AG04450 (cell line): ENCODE measurements around the gene BRF1. TPM values are rescaled to one million over a fixed set of nuclear protein-coding genes. Genes with fewer than 3 reads are reported as not detected.

Experiments used
- CTCF ChIA-PET: fragments of 300-600, 350-600 bp; formaldehyde crosslinking; extraction: SDS; loops from one replicate; lab custom pipeline; 2022; ENCODE audit warnings: antibody characterized with exemption, inconsistent platforms; lab: Charles Lee
- POLR2A ChIA-PET: fragments of 350-600 bp; formaldehyde crosslinking; extraction: SDS; loops from one replicate; lab custom pipeline; 2021; ENCODE audit warnings: antibody characterized with exemption, inconsistent platforms; lab: Yijun Ruan, JAX
- DNase-seq: peaks from one replicate; pipeline ENCODE4 v3.0.0-alpha.2; 2011; ENCODE audit warnings: low read depth, low spot score
- H3K27ac ChIP-seq: one replicate; pipeline ENCODE4 v1.5.1; 2012; ENCODE audit warnings: low read depth, low read length, control low read depth
- H3K27me3 ChIP-seq: one replicate; pipeline ENCODE4 v1.6.0; 2012; ENCODE audit warnings: low read length; ENCODE audit not compliant: control insufficient read depth, insufficient read depth
- H3K4me3 ChIP-seq: 2 replicates; pipeline ENCODE4 v1.5.1; 2011; ENCODE audit warnings: mild to moderate bottlenecking, low read depth, low read length, control low read depth
- H3K9me3 ChIP-seq: 2 replicates; pipeline ENCODE4 v1.5.1; 2012; ENCODE audit warnings: low read length; ENCODE audit not compliant: control insufficient read depth, insufficient read depth
- CTCF ChIP-seq: IDR thresholded peaks from 2 replicates; pipeline ENCODE4 v1.5.1; 2011; ENCODE audit warnings: low read depth, low read length, control low read depth, inconsistent platforms
- polyA plus RNA-seq: library from polyadenylated mRNA; depleted of rRNA; stranded (reverse); fragments of >200 nt; gene quantifications from 2 replicates; pipeline ENCODE4 v1.2.3, GENCODE V29; 2011

The BRF1 gene
- polyA plus RNA-seq, 1 experiment = 6.3 TPM

GRCh38 chr14:105185973-105186372, 114.8 kb downstream of the BRF1 start:
- TF ChIP-seq CTCF = no peak
- H3K4me3 ChIP-seq = no peak overlapping the region
- POLR2A ChIA-PET = no interaction called here
- H3K27ac ChIP-seq = no peak overlapping the region
- H3K27me3 ChIP-seq = peaks cover 18% of the 10 kb centered on the region
- peaks cover 14% of the 10 kb centered on the region for H3K9me3 ChIP-seq
- CTCF ChIA-PET = no interaction called here
- DNase-seq = no peak

GRCh38 chr14:105185001-105185400, 115.8 kb downstream of the BRF1 start:
- no peak for TF ChIP-seq CTCF
- Histone ChIP-seq H3K27me3 (peaks cover 18% of the 10 kb centered on the region), H3K4me3 (no peak overlapping the region), H3K27ac (no peak overlapping the region), H3K9me3 (peaks cover 14% of the 10 kb centered on the region)
- no peak for DNase-seq
- ChIA-PET POLR2A (no interaction called here), CTCF (no interaction called here)

GRCh38 chr14:105184461-105184860, 116.3 kb downstream of the BRF1 start:
- H3K27me3 ChIP-seq = peaks cover 18% of the 10 kb centered on the region
- peaks cover 14% of the 10 kb centered on the region for H3K9me3 ChIP-seq
- ChIA-PET CTCF (no interaction called here), POLR2A (no interaction called here)
- DNase-seq = no peak
- no peak for TF ChIP-seq CTCF
- H3K27ac ChIP-seq = no peak overlapping the region
- H3K4me3 ChIP-seq = no peak overlapping the region

- CTCF ChIA-PET = interaction anchor here (0.7 kb wide), 1 partner anchor 169 kb away, joined by 3 read pairs; no protein-coding TSS in a partner anchor
- POLR2A ChIA-PET = no interaction called here
These were observed 118.3 kb downstream of the BRF1 start for GRCh38 chr14:105182296-105183020.

More at GRCh38 chr14:105182296-105183020, 118.3 kb downstream of the BRF1 start:
- H3K27ac ChIP-seq = no peak overlapping the region
- no peak overlapping the region for H3K4me3 ChIP-seq
- no peak for TF ChIP-seq CTCF
- no peak for DNase-seq
- H3K9me3 ChIP-seq = no peaks in the 10 kb centered on the region; the same call in 1 of the 2 replicates
- peaks cover 18% of the 10 kb centered on the region for H3K27me3 ChIP-seq
